Right atrium auricular region (tissue), 2 donors: ENCODE measurements around the gene DHRS13. TPM values are rescaled to one million over a fixed set of nuclear protein-coding genes. Genes with fewer than 3 reads are reported as not detected.

Experiments used
- DNase-seq: peaks from one replicate; pipeline ENCODE4 v3.0.0-alpha.2; 2019; ENCODE audit warnings: low spot score
- H3K27ac ChIP-seq, 2 donors: fragments of 200-600 bp; sonication (generic); 1 replicate in 1 of 2; 2 replicates in 1 of 2; pipeline ENCODE4 v1.5.1; 2016 to 2019
- H3K27me3 ChIP-seq, 2 donors: fragments of 200-600 bp; sonication (generic); one replicate each; pipeline versions ENCODE4 v1.5.1 to v1.6.0; 2017 to 2019
- H3K36me3 ChIP-seq: fragments of 200-600 bp; sonication (generic); one replicate; pipeline ENCODE4 v1.5.1; 2016
- H3K4me1 ChIP-seq, 2 donors: fragments of 200-600 bp; sonication (generic); one replicate each; pipeline versions ENCODE4 v1.5.1 to v1.6.0; 2017 to 2019
- H3K4me3 ChIP-seq, 2 donors: fragments of 200-600 bp; sonication (generic); 1 replicate in 1 of 2; 2 replicates in 1 of 2; pipeline ENCODE4 v1.5.1; 2017 to 2019; ENCODE audit warnings: mild to moderate bottlenecking in 1 of 2, moderate library complexity in 1 of 2
- H3K9me3 ChIP-seq, 2 donors: fragments of 200-600 bp; sonication (generic); one replicate each; pipeline ENCODE4 v1.5.1; 2019
- total RNA-seq, 2 donors: library from RNA; depleted of rRNA; stranded (reverse); fragments of >200 nt; gene quantifications; one replicate each; pipeline ENCODE4 v1.1.0, GENCODE V29; 2016
- TF ChIP-seq, protein P1 (sequence below), 2 donors: fragments of 200-600 bp; sonication (generic); IDR thresholded peaks; one replicate each; pipeline ENCODE4 v1.5.1; 2019; ENCODE audit warnings: antibody characterized with exemption in 2 of 2

The DHRS13 gene
- total RNA-seq, 2 donors from 2014 or later, result 2.5 to 3.9 TPM

DNA sequence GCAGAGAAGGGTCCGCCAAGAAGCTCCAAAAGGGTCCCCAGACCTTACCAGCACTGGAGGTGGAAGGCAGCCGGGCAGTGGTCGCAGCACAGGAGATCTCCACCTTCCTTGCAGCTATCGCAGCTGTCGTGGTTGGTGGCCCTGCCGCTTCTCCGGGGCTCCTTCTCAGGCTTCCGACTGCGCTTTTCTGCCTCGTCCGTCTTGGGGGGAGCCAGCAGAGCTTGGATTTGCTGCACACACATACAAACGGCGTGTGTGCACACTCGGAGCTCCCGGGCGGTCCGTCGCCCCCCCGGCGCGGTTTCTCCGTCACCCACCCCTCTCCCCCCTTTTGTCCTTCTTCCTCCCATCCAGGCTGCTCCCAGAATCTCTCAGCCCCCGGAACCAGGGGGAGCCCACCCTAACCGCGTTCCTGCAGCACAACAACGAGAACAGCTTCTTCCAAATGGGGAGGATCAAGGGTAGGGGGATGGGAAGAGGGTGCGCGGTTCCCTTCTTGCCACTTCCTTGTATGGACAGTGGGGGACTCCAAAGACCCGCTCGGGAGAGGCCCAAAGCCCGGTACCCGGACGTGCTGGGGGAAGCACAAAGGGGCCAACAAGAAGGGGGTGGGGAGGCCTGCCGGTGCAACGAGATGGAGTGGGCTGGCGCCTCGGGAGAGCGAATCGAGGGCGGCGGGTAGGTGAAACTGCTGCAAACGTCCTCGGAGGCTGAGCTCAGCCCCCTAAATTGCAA, 47.3 kb upstream of the DHRS13 start:
- H3K4me1 ChIP-seq, result peaks cover 0 to 53% of the 10 kb centered on the region in 2 donors
- H3K27ac ChIP-seq, result peak overlapping the region; percentile 91 to 95
- H3K36me3 ChIP-seq, result no peaks in the 10 kb centered on the region
- TF ChIP-seq, protein P1, sequence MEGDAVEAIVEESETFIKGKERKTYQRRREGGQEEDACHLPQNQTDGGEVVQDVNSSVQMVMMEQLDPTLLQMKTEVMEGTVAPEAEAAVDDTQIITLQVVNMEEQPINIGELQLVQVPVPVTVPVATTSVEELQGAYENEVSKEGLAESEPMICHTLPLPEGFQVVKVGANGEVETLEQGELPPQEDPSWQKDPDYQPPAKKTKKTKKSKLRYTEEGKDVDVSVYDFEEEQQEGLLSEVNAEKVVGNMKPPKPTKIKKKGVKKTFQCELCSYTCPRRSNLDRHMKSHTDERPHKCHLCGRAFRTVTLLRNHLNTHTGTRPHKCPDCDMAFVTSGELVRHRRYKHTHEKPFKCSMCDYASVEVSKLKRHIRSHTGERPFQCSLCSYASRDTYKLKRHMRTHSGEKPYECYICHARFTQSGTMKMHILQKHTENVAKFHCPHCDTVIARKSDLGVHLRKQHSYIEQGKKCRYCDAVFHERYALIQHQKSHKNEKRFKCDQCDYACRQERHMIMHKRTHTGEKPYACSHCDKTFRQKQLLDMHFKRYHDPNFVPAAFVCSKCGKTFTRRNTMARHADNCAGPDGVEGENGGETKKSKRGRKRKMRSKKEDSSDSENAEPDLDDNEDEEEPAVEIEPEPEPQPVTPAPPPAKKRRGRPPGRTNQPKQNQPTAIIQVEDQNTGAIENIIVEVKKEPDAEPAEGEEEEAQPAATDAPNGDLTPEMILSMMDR (IDR thresholded peaks at IDR 0.05), result no peak
- H3K27me3 ChIP-seq, result no peaks in the 10 kb centered on the region
- no peak for DNase-seq
- peak overlapping the region; percentile 93 to 98 for H3K4me3 ChIP-seq
- no peaks in the 10 kb centered on the region for H3K9me3 ChIP-seq

DNA sequence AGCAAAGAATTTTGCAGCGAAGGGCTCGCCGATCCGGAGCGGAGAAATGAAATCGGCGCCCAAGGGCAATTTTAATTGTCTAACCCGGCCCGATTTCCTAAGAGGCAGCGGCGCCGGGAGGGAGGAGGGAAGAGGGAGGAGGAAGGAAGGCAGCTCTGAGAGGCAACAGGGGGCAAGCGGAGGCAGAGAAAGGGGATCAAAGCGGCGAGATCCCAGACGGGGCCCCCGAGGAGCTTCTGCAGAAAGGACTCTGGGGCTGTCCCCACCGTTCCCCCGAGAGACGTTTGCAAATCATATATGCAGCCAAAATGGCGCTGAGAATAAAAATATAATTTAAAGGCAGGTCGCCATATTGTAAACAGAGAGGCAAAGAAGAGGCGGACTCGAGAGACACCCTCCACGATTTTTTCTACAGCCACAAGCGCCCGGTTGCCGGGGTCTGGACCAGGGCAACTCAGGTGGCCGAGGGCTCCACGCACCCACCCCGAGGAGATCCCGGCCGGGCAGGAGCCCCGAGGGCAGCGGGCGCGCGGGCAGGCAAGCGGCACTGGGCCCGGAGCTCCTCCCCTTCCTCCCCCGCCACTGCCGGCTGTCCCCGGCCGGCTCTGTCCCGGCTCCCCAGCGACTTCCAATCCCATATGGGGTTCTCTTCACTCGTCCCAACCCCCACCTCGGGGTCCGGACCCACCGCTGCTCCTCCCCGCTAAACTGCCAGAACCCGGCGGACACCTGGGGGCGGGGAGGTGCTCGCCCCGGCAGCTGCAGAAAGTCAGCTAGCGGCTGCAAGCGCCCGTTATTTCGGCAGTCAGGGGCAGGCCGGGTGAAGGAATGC, 46.5 kb upstream of the DHRS13 start:
- Histone ChIP-seq H3K36me3 (no peaks in the 10 kb centered on the region), H3K4me3 (peak overlapping the region; percentile 93 to 98), H3K27me3 (no peaks in the 10 kb centered on the region), H3K4me1 (peaks cover 0 to 61% of the 10 kb centered on the region in 2 donors), H3K9me3 (no peaks in the 10 kb centered on the region), H3K27ac (peak overlapping the region; percentile 91 to 95)
- TF ChIP-seq, protein P1 (IDR thresholded peaks at IDR 0.05), result peak in 1 of 2 donors; percentile 7
- DNase-seq, result no peak

DNA sequence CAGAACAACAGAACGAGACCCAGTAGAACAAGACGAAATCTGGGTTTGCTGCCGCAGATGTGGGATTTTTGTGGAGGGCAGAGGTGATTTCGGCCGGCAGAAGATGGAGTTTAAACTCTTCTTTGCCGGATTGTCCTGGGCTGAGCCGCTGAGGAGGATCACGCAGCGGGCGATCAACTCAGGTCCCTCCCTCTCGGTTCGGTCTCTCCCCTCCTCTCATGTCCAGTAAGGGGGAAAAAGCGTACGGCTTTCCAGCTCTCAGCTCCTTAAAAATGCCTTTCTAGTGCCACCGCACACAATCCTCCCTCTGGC, 46.0 kb upstream of the DHRS13 start:
- DNase-seq, result no peak
- Histone ChIP-seq H3K4me3 (peak overlapping the region; percentile 93 to 98), H3K9me3 (no peaks in the 10 kb centered on the region), H3K36me3 (no peaks in the 10 kb centered on the region), H3K27ac (peak overlapping the region; percentile 91 to 95), H3K27me3 (no peaks in the 10 kb centered on the region), H3K4me1 (peaks cover 0 to 66% of the 10 kb centered on the region in 2 donors)
- TF ChIP-seq, protein P1 (IDR thresholded peaks at IDR 0.05), result no peak

DNA sequence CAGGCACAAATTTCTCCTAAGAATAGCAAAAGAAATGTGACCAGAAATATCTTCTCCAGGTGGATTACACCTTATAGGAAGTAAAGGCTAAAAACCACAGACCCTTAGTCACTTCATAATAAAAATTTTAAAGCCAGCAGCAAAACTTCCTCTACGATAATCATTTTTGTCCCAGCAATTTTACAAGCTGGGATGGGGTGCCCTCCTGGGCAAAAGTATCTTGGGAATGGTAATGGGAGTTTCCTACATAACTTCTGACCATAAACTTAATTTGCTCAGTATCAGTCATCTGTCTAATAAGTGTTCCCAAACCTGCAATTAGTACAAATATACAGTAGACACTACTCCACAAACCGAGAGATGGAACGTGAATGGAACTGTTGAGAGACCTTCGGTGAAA, 45.5 kb upstream of the DHRS13 start:
- TF ChIP-seq, protein P1 (IDR thresholded peaks at IDR 0.05), result no peak
- H3K36me3 ChIP-seq, result no peaks in the 10 kb centered on the region
- peak overlapping the region; percentile 91 to 95 for H3K27ac ChIP-seq
- H3K4me3 ChIP-seq, result peak overlapping the region; percentile 93 to 98
- H3K9me3 ChIP-seq, result no peaks in the 10 kb centered on the region
- no peaks in the 10 kb centered on the region for H3K27me3 ChIP-seq
- DNase-seq, result no peak
- H3K4me1 ChIP-seq, result peaks cover 0 to 67% of the 10 kb centered on the region in 2 donors

DNA sequence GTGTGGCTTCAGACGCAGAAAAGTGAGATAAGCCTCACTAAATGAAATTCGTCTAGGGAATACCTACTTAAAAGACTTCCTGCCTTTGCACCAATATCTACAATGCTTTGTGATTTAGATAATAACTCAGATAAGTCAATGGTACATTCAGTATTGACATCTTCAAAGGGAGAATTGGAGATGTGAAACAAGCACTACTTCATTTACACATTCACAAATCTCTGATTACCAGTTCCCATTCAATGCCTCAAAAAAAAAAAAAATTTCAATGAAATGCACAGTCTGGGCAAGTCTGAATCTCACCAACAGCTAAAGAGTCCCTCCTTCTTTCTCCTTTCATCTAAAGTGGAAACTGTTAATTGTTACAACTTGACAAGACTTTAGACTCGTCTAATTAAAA, 44.8 kb upstream of the DHRS13 start:
- Histone ChIP-seq H3K4me3 (no peak overlapping the region), H3K4me1 (peaks cover 0 to 60% of the 10 kb centered on the region in 2 donors), H3K9me3 (no peaks in the 10 kb centered on the region), H3K36me3 (no peaks in the 10 kb centered on the region), H3K27ac (peak overlapping the region in 1 of 2 donors; percentile 40), H3K27me3 (no peaks in the 10 kb centered on the region)
- DNase-seq, result no peak
- TF ChIP-seq, protein P1 (IDR thresholded peaks at IDR 0.05), result no peak
